HG03066 (cell line): ENCODE data around the gene AACS.
"Not testable (repeated sequence)": the region's sequence is repeated elsewhere in the genome, so short reads cannot be mapped to it uniquely, and the experiment has no call there.

Experiments
- ATAC-seq: cut with Tn5 transposase; IDR thresholded peaks from one replicate; pipeline ENCODE4 v1.9.1; 2021; ENCODE audit warnings: low read depth; ENCODE audit not compliant: unreplicated experiment

Gene AACS, protein sequence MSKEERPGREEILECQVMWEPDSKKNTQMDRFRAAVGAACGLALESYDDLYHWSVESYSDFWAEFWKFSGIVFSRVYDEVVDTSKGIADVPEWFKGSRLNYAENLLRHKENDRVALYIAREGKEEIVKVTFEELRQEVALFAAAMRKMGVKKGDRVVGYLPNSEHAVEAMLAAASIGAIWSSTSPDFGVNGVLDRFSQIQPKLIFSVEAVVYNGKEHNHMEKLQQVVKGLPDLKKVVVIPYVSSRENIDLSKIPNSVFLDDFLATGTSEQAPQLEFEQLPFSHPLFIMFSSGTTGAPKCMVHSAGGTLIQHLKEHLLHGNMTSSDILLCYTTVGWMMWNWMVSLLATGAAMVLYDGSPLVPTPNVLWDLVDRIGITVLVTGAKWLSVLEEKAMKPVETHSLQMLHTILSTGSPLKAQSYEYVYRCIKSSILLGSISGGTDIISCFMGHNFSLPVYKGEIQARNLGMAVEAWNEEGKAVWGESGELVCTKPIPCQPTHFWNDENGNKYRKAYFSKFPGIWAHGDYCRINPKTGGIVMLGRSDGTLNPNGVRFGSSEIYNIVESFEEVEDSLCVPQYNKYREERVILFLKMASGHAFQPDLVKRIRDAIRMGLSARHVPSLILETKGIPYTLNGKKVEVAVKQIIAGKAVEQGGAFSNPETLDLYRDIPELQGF

DNA sequence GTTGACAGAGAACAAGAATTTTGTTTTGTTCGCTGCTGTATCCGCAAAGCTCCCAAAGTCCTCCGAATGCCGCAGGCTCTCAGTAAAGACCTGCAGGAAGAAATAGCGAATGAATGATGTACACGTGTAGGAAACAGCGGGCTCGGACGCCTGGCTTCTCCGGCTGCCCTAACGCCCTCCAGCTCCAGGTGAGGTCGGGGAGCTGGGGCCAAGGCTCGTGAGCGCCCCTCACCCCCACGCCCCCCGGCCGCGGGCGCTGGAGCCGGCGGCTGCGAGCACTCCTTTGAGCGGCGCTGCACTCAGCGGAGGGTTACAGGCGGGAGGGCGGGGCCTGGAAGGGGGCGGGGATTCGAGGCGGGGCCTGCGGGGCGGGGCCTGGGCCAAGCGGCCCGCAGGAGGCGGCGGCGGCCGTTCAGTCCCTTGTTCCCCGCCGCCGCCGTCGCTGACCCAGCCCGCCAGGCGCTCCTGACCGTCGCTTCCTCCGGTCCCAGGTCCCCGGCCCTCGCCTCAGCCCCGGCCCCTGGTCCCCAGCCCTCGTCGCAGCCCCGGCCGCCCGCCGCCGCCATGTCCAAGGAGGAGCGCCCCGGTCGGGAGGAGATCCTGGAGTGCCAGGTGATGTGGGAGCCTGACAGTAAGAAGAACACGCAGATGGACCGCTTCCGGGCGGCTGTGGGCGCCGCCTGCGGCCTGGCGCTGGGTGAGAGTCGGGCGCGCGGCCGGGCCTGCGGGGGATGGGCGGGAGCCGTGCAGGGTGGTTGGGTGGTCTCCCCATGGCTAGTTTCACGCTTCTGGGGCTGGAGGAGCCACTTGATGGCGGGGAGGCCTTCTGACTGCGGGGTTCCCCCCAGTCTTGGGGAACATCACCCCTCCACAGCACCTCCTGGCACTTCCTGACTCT lies at the start of gene AACS:
AACS (plus strand) TSS at position 415 of the 898 bp plus-strand sequence; CDS start at position 565, 150 bp downstream.
- peak; percentile 86 for ATAC-seq

- ATAC-seq = no peak
Observed at GRCh38 chr12:125015680-125016310, 49.4 kb upstream of the AACS start.

GRCh38 chr12:125017801-125018200 lies 47.4 kb upstream of the AACS start:
- no peak for ATAC-seq

DNA sequence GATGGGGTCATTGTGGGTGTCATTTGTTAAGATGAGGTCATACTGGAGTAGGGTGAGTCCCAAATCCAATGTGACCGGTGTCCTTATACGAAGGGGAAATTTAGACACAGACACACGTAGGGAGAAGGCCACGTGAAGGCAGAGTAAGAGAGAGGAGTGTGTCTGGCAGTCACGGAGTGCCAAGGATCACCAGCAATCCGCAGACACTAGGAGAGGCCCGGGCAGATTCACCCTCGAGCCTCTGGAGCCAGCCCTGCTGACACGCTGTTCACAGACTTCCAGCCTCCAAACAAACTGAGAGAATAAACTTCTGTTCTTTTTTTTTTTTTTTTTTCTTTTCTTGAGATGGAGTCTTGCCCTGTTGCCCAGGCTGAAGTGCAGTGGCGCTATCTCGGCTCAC lies 46.9 kb upstream of the AACS start:
- ATAC-seq = no peak

GRCh38 chr12:125021096-125021495 lies 44.1 kb upstream of the AACS start:
- ATAC-seq = no peak

DNA sequence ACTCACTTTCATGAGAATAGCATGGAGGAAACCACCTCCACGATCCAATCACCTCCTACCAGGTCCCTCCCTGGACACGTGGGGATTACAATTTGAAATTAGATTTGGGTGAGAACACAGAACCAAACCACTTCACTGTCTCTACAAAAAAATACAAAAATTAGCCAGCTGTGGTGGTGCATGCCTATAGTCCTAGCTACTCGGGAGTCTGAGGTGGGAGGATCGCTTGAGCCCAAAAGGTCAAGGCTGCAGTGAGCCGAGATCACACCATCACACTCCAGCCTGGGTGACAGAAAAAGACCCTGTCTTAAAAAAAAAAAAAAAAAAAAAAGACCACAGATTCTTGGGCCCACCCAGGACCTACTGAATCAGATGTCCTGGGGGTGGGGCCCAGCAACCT lies 43.5 kb upstream of the AACS start:
- ATAC-seq = no peak

- ATAC-seq = no peak
Observed at GRCh38 chr12:125023065-125023464, 42.2 kb upstream of the AACS start.

- no peak for ATAC-seq
Observed at GRCh38 chr12:125024949-125025563, 40.2 kb upstream of the AACS start.

DNA sequence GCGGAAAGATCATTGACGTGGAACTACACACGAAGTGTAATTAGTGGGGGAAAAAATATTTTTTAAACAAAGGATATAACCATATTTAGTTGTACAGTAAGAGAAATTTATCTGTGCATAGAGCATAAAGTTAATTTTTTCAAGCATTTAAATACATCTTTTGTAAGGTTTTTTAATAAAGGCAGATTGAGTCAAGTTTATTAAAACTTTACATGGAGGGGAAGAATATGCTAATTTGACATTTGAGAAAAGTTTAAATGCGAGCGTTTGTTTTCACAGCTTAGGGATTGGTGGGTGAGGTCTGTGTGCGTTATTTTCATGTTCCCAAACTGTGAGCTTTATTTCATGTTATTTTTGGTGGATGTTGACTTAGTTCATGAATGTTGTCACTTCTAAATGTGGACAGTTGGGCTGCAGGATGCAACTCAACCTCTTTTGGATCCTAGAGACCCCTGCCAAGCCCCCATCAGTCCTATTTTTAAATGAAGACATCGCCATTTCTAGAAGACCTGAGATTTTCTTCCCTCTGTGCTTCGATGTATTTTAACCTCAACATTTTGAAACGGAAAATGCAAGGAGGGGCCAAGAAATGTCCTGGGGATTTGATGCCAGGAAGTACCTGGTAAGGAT lies 39.5 kb upstream of the AACS start:
- no peak for ATAC-seq

DNA sequence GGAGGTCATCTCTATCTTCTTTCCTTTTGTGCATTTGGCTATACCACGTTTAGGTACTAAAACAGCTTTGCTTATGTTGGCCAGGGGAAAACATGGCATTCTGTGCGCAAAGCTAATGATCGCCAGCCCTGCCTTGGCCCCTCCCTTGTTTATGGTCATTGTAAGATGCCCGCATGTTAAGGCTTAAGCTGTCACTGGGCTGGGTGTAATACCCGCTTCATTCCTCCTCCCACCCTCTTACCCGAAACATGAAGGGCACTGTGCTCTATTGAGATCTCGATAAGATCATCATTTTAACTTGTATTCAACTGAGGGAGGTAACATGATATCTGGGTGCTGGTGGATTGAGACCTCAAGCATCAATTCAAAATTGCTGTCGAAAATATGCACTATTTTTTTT lies 37.1 kb upstream of the AACS start:
- no peak for ATAC-seq

GRCh38 chr12:125029761-125030358 lies 35.4 kb upstream of the AACS start:
- ATAC-seq = no peak

DNA sequence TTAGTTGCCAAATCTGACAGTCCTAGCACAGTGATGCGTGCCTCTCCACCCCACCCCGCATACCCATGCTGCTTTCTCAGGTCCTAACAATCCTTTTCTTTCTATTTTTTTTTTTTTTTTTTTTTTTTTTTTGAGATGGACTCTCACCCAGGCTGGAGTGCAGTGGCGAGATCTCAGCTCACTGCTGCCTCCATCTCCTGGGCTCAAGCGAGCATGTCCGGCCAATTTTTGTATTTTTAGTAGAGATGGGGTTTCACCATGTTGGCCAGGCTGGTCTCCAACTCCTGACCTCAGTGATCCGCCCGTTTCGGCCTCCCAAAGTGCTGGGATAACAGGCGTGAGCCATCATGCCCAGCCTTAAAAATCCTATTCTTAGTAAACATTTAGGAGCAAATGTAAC lies 33.8 kb upstream of the AACS start:
- not testable (repeated sequence) for ATAC-seq

- no peak for ATAC-seq
Observed at GRCh38 chr12:125032466-125033152, 32.6 kb upstream of the AACS start.

DNA sequence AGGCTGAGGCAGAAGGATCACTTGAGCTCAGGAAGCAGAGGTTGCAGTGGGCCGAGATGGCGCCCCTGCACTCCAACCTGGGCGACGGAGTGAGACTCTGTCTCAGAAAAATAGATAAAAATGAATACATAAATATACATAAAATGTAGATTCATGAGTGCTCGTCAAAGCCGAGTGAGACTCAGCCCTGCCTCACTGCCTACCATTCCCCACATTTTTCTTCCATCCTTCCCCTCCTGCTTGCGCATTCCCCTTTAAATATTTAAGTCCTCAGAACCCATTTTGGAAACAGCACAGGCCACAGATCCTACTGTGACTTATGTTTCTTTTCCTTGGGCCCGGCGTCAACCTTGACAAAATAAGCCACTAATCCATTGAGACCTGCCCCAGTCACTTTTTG lies 31.9 kb upstream of the AACS start:
- ATAC-seq = no peak

DNA sequence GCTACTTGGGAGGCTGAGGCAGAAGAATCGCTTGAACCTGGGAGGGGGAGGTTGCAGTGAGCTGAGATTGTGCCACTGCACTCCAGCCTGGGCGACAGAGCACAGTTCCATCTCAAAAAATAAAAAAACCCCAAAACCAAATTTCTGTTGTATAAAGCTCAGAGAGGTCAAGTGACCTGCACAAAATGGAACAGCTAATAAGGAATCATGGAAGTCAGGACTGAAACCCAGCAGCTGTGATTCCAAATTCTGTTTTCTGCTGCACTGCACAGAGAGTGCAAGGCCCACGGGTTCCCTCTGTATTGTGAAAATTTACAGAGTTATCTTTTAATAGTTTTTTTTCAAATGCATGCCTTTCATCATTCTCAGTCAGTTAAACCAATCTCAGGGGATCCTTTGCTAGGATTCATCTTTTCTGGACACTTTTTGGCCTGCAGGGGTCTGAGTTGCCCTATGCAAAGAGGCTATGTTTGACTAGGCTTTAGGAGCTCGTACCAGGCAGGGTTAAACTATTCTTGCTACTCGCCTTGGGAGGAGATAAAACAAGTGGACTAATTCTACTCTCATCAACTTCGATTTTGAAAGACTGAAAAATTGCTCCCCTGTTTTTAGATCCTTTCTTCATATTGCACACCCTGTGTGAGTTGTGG lies 26.1 kb upstream of the AACS start:
- no peak for ATAC-seq

- no peak for ATAC-seq
Observed at GRCh38 chr12:125049093-125049458, 16.2 kb upstream of the AACS start.

GRCh38 chr12:125050446-125050845 lies 14.8 kb upstream of the AACS start:
- ATAC-seq = no peak

DNA sequence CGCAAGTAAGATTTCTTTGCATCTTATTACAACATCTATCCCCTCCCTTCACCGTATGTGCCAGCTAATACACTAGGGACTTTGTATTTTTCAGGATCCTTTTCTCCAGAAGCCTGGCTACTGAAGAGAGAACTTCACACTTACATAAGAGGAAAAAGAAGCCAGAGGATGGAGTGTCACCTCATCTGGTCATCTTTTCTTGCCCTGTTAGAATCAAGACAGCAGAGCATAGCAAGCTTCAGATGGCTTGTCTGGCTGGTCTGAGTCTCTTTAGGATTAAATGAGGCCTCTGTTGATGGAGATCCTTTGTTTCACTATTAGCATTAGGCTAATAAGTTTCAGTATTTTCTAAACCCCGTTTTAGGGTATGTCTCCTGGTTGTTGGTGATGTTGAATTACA lies 14.4 kb upstream of the AACS start:
- no peak for ATAC-seq
